Prostate gland (tissue), 2 donors: ENCODE measurements around the gene SFXN2.

Experiments
- POLR2A ChIP-seq: fragments of 450-650 bp; IDR thresholded peaks from one replicate; pipeline ENCODE4 v1.6.1; 2016; ENCODE audit warnings: antibody characterized with exemption, mild to moderate bottlenecking
- POLR2AphosphoS5 ChIP-seq: sonication (generic); formaldehyde crosslinking; IDR thresholded peaks from one replicate; pipeline ENCODE4 v1.6.1; 2017; ENCODE audit warnings: antibody characterized with exemption
- TF ChIP-seq, protein P1 (sequence below), 4 experiments: fragments of 200-600 bp in 2 of 4; fragments of 450-650 bp in 2 of 4; sonication (generic) in 2 of 4; IDR thresholded peaks; 1 replicate in 3 of 4; 2 replicates in 1 of 4; pipeline ENCODE4 v1.5.1; 2016 to 2019; ENCODE audit warnings: antibody characterized with exemption in 4 of 4, mild to moderate bottlenecking in 2 of 4, moderate library complexity in 2 of 4

DNA sequence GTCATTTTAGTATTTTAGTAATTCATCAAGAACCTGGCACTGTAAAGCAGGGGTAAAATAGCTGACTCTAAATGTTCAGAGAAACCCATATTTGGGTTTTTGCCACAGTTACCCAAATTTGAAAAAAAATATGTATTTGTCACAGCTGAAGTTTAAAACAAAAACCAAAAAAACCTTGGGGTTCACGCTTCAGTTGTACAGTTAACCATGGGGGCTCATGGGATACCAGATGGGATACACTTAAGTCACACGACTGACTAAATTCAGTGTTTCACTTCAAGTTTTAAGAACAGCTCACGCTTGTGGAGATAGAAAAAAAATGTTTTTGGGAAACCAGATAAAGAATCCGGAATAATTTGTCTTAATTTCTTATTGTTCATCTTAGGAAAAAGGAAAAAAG lies 2.3 kb upstream of the SFXN2 start:
- TF ChIP-seq, protein P1, sequence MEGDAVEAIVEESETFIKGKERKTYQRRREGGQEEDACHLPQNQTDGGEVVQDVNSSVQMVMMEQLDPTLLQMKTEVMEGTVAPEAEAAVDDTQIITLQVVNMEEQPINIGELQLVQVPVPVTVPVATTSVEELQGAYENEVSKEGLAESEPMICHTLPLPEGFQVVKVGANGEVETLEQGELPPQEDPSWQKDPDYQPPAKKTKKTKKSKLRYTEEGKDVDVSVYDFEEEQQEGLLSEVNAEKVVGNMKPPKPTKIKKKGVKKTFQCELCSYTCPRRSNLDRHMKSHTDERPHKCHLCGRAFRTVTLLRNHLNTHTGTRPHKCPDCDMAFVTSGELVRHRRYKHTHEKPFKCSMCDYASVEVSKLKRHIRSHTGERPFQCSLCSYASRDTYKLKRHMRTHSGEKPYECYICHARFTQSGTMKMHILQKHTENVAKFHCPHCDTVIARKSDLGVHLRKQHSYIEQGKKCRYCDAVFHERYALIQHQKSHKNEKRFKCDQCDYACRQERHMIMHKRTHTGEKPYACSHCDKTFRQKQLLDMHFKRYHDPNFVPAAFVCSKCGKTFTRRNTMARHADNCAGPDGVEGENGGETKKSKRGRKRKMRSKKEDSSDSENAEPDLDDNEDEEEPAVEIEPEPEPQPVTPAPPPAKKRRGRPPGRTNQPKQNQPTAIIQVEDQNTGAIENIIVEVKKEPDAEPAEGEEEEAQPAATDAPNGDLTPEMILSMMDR (IDR thresholded peaks at IDR 0.05), result no peak
- TF ChIP-seq POLR2AphosphoS5 (no peak), POLR2A (no peak)
